Brain microvascular endothelial cell (primary cell): ENCODE results near the gene CYP26B1.
A peak's percentile ranks its signal among the peaks of the same experiment; 100 is the strongest.

Source experiments
- DNase-seq: peaks from one replicate; pipeline ENCODE4 v3.0.0-alpha.2; 2020
- H3K27ac ChIP-seq: fragments of 250-450 bp; sonication (Bioruptor Pico); 2 replicates; pipeline ENCODE4 v1.5.1; 2020; ENCODE audit warnings: mild to moderate bottlenecking, moderate library complexity
- H3K27me3 ChIP-seq: fragments of 250-450 bp; sonication (Bioruptor Pico); replicated peaks from 2 replicates; pipeline ENCODE4 v1.5.1; 2020; ENCODE audit warnings: mild to moderate bottlenecking
- H3K36me3 ChIP-seq: fragments of 250-450 bp; sonication (Bioruptor Pico); replicated peaks from 2 replicates; pipeline ENCODE4 v1.5.1; 2020; ENCODE audit warnings: mild to moderate bottlenecking
- H3K4me3 ChIP-seq: 2 replicates; pipeline ENCODE4 v1.5.1; 2011; ENCODE audit warnings: low read depth, mild to moderate bottlenecking, control low read depth, low read length, moderate library complexity
- in situ Hi-C: cut with HindIII; loops from 2 replicates; pipeline ENCODE4 v1.10.0; 2017; ENCODE audit warnings: low sequenced_read_pairs, low pct_ligation_motif_present
- TF ChIP-seq, protein P1 (sequence below): IDR thresholded peaks from 2 replicates; pipeline ENCODE4 v1.5.1; 2011; ENCODE audit warnings: low read depth, mild to moderate bottlenecking, moderate library complexity, low read length, control low read depth, inconsistent platforms; ENCODE audit errors: missing control alignments

Gene CYP26B1

DNA sequence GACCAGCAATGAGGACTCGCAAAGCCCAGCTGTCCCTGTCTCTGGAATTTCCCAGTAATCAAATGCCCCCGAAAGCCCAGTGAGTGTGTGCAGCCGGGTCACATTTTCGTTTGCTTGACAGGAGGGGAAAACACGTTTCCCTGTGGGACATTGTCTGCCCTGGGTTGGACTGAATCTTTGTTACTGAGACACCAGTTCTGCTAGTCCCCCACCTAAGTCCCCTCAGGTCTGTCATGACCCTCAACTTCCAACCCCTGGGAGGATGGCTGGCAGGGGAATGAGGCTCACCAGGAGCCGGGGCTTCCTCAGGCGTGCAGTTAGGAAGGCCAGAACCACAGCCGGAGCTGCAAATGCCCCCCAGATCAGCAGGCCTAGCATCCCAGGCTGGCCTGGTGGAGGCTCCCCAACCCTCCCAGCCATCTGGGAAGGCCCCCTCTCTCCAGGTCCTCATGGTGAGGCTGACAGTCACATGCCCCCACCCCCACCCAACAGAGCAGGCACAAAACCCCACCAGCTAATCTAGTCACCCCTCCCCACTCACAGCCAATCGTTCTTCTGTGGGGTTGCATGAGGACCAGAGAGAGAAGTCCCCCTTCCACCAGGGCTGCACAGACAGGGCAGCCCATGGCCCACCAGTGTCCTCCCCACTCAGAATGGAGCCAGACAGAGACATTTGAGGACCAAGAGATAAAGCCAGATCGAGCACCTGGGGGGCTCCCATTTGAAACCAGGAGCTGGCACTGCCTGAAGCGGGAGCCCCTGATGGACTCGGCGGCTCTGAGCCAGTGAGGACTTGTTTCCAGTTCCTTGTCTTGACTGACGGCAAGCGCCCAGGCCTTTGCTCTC, 33.6 kb downstream of the CYP26B1 start:
- Histone ChIP-seq H3K36me3 (no peaks in the 10 kb centered on the region), H3K4me3 (no peak overlapping the region), H3K27ac (no peak overlapping the region), H3K27me3 (no peaks in the 10 kb centered on the region)
- DNase-seq, result no peak
- in situ Hi-C loops, result no loop called here
- TF ChIP-seq, protein P1, sequence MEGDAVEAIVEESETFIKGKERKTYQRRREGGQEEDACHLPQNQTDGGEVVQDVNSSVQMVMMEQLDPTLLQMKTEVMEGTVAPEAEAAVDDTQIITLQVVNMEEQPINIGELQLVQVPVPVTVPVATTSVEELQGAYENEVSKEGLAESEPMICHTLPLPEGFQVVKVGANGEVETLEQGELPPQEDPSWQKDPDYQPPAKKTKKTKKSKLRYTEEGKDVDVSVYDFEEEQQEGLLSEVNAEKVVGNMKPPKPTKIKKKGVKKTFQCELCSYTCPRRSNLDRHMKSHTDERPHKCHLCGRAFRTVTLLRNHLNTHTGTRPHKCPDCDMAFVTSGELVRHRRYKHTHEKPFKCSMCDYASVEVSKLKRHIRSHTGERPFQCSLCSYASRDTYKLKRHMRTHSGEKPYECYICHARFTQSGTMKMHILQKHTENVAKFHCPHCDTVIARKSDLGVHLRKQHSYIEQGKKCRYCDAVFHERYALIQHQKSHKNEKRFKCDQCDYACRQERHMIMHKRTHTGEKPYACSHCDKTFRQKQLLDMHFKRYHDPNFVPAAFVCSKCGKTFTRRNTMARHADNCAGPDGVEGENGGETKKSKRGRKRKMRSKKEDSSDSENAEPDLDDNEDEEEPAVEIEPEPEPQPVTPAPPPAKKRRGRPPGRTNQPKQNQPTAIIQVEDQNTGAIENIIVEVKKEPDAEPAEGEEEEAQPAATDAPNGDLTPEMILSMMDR, result no peak

DNA sequence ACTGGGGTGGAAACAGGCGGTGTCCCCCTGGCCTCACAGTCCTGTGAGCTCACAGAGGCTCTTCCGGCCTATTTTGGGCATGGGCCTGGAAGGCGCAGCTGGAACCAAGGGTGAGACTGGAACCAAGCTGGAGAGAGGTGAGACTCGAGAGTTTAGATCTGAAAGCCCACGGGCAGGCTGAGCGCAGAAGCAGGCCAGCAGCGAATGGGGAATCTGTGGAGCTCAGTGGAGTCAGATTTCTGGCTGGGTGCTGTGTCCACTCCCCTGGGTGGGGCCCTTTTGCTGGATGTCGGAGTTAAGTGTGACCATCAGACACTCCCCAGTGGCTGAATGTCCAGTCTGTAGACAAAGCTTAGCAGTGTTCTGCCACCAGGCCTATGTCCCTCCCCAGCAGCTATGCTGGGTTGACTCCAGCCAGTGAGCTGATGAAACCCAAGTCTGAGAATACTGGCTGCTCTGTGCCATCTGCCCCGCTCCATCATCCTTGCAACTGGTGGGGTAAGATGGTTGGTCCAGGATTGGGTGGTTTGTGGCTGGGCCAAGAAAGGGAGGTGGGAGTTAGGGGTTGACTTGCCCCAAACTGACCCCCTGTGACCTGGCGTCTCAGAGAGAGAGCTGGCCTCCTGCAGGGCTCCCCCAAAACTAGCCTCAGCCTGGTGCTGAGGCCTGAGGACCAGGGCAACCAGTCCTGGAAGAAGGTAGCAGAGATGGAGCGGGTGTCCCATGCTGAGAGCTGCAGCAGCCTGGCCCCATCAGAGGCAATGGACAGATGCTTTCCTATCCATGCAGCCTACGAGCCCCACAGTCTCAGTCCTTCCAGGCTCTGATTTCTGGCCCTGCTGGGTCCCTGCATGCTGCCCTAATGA, 34.4 kb downstream of the CYP26B1 start:
- Histone ChIP-seq H3K27me3 (no peaks in the 10 kb centered on the region), H3K27ac (no peak overlapping the region), H3K36me3 (no peaks in the 10 kb centered on the region), H3K4me3 (no peak overlapping the region)
- no peak for DNase-seq
- TF ChIP-seq, protein P1, result no peak
- in situ Hi-C loops, result no loop called here

- no peak overlapping the region for H3K4me3 ChIP-seq
- H3K27me3 ChIP-seq, result no peaks in the 10 kb centered on the region
- peak; percentile 55 for DNase-seq
- TF ChIP-seq, protein P1, result no peak
- H3K36me3 ChIP-seq, result no peaks in the 10 kb centered on the region
- no peak overlapping the region for H3K27ac ChIP-seq
- in situ Hi-C loops, result no loop called here
These were observed 35.3 kb downstream of the CYP26B1 start for GRCh38 chr2:72112401-72112800.

DNA sequence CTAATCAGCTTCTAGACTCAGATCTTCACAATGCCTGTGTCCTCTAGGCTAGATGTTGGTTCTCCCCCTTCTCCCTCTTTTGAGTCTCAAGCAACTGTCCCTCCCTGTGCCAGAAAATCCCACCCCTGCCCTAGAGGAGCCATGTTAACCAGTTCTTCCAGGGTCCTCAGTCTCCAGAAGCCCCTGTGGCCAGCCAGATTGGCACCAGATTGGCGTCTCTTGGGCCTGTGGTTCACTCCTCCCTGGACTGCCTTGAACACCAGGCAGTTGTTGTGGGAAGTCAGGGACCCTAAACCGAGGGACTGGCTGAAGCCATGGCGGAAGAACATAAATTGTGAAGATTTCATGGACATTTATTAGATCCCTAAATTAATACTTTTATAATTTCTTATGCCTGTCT, 36.6 kb downstream of the CYP26B1 start:
- in situ Hi-C loops, result no loop called here
- TF ChIP-seq, protein P1, result no peak
- no peak for DNase-seq
- no peak overlapping the region for H3K27ac ChIP-seq
- no peaks in the 10 kb centered on the region for H3K27me3 ChIP-seq
- no peak overlapping the region for H3K4me3 ChIP-seq
- no peaks in the 10 kb centered on the region for H3K36me3 ChIP-seq

GRCh38 chr2:72109904-72110303, 37.8 kb downstream of the CYP26B1 start:
- no peaks in the 10 kb centered on the region for H3K36me3 ChIP-seq
- TF ChIP-seq, protein P1, result no peak
- H3K27ac ChIP-seq, result no peak overlapping the region
- no peaks in the 10 kb centered on the region for H3K27me3 ChIP-seq
- no peak overlapping the region for H3K4me3 ChIP-seq
- in situ Hi-C loops, result no loop called here
- DNase-seq, result no peak
